Esophagus squamous epithelium (tissue), 4 donors: ENCODE measurements around the gene NGB.

Experiments
- POLR2A ChIP-seq, 4 donors: fragments of 450-650 bp; IDR thresholded peaks; one replicate each; pipeline ENCODE4 v1.6.1; 2017; ENCODE audit warnings: antibody characterized with exemption in 4 of 4, mild to moderate bottlenecking in 4 of 4, moderate library complexity in 3 of 4
- TF ChIP-seq, protein P1 (sequence below), 6 experiments: fragments of 450-650 bp in 4 of 6; fragments of 200-600 bp in 2 of 6; sonication (generic) in 2 of 6; IDR thresholded peaks; one replicate each; pipeline ENCODE4 v1.5.1; 2016 to 2019; ENCODE audit warnings: antibody characterized with exemption in 6 of 6, mild to moderate bottlenecking in 4 of 6, moderate library complexity in 4 of 6

DNA sequence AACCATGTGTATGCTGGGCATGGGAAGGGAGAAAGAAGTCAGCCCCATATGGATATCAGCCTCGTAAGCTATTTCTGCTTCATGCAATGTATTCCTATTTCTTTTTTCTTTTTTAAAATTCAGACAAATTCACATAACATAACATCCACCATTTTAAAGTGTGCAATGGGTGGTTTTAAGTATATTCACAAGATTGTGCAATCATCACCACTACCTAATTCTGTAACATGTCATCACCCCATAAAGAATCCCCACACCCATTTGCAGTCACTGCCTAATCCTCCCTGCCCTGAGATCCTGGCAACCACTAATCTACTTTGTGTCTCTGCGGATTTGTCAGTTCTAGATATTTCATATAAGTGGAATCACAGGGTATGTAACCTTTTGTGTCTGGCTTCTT, 40.2 kb upstream of the NGB start:
- TF ChIP-seq, protein P1, sequence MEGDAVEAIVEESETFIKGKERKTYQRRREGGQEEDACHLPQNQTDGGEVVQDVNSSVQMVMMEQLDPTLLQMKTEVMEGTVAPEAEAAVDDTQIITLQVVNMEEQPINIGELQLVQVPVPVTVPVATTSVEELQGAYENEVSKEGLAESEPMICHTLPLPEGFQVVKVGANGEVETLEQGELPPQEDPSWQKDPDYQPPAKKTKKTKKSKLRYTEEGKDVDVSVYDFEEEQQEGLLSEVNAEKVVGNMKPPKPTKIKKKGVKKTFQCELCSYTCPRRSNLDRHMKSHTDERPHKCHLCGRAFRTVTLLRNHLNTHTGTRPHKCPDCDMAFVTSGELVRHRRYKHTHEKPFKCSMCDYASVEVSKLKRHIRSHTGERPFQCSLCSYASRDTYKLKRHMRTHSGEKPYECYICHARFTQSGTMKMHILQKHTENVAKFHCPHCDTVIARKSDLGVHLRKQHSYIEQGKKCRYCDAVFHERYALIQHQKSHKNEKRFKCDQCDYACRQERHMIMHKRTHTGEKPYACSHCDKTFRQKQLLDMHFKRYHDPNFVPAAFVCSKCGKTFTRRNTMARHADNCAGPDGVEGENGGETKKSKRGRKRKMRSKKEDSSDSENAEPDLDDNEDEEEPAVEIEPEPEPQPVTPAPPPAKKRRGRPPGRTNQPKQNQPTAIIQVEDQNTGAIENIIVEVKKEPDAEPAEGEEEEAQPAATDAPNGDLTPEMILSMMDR (IDR thresholded peaks at IDR 0.05): no peak
- no peak for TF ChIP-seq POLR2A (IDR thresholded peaks at IDR 0.05)
